ENCODE data around the gene CADPS2.

CADPS2 gene

GRCh38 chr7:122492007-122492406, 394.3 kb downstream of the CADPS2 start:
- no peak for TF ChIP-seq CTCF (IDR thresholded peaks at IDR 0.05; ENCODE audit: low read depth, low read length)
- H3K9me3 ChIP-seq (ENCODE audit: severe bottlenecking), result no peaks in the 10 kb centered on the region
- no peak for DNase-seq

GRCh38 chr7:122488241-122488640, 398.0 kb downstream of the CADPS2 start:
- Histone ChIP-seq H3K9me3 (ENCODE audit: severe bottlenecking) (no peaks in the 10 kb centered on the region), H3K36me3 (no peaks in the 10 kb centered on the region), H3K27me3 (ENCODE audit: insufficient read depth, low read depth, severe bottlenecking) (no peaks in the 10 kb centered on the region), H3K27ac (no peak overlapping the region), H3K4me3 (ENCODE audit: low read depth, low read length) (no peak overlapping the region)
- no peak for TF ChIP-seq CTCF (IDR thresholded peaks at IDR 0.05; ENCODE audit: low read depth, low read length)
- no peak for DNase-seq

More at GRCh38 chr7:122492007-122492406, 394.3 kb downstream of the CADPS2 start:
- Histone ChIP-seq H3K4me3 (ENCODE audit: low read depth, low read length) (no peak overlapping the region), H3K27ac (no peak overlapping the region), H3K36me3 (no peaks in the 10 kb centered on the region), H3K27me3 (ENCODE audit: insufficient read depth, low read depth, severe bottlenecking) (no peaks in the 10 kb centered on the region)

- Histone ChIP-seq H3K27ac (no peak overlapping the region), H3K27me3 (ENCODE audit: insufficient read depth, low read depth, severe bottlenecking) (no peaks in the 10 kb centered on the region), H3K9me3 (ENCODE audit: severe bottlenecking) (no peaks in the 10 kb centered on the region), H3K36me3 (no peaks in the 10 kb centered on the region), H3K4me3 (ENCODE audit: low read depth, low read length) (no peak overlapping the region)
- TF ChIP-seq CTCF (IDR thresholded peaks at IDR 0.05; ENCODE audit: low read depth, low read length), result no peak
- DNase-seq, result no peak
Measured at GRCh38 chr7:122487131-122487530, 399.1 kb downstream of the CADPS2 start.

GRCh38 chr7:122485856-122486255, 400.4 kb downstream of the CADPS2 start:
- no peaks in the 10 kb centered on the region for H3K9me3 ChIP-seq (ENCODE audit: severe bottlenecking)
- H3K36me3 ChIP-seq, result no peaks in the 10 kb centered on the region
- DNase-seq, result no peak
- H3K4me3 ChIP-seq (ENCODE audit: low read depth, low read length), result no peak overlapping the region
- TF ChIP-seq CTCF (IDR thresholded peaks at IDR 0.05; ENCODE audit: low read depth, low read length), result no peak
- no peak overlapping the region for H3K27ac ChIP-seq
- H3K27me3 ChIP-seq (ENCODE audit: insufficient read depth, low read depth, severe bottlenecking), result no peaks in the 10 kb centered on the region

GRCh38 chr7:122482212-122482611, 404.0 kb downstream of the CADPS2 start:
- Histone ChIP-seq H3K36me3 (no peaks in the 10 kb centered on the region), H3K27ac (no peak overlapping the region), H3K27me3 (ENCODE audit: insufficient read depth, low read depth, severe bottlenecking) (no peaks in the 10 kb centered on the region), H3K4me3 (ENCODE audit: low read depth, low read length) (no peak overlapping the region), H3K9me3 (ENCODE audit: severe bottlenecking) (no peaks in the 10 kb centered on the region)
- no peak for TF ChIP-seq CTCF (IDR thresholded peaks at IDR 0.05; ENCODE audit: low read depth, low read length)
- DNase-seq, result no peak

- TF ChIP-seq CTCF (IDR thresholded peaks at IDR 0.05; ENCODE audit: low read depth, low read length), result no peak
- H3K4me3 ChIP-seq (ENCODE audit: low read depth, low read length), result no peak overlapping the region
- no peaks in the 10 kb centered on the region for H3K27me3 ChIP-seq (ENCODE audit: insufficient read depth, low read depth, severe bottlenecking)
- H3K36me3 ChIP-seq, result no peaks in the 10 kb centered on the region
- no peak overlapping the region for H3K27ac ChIP-seq
- H3K9me3 ChIP-seq (ENCODE audit: severe bottlenecking), result no peaks in the 10 kb centered on the region
- DNase-seq, result no peak
Measured at GRCh38 chr7:122470859-122471258, 415.4 kb downstream of the CADPS2 start.
